ENCODE results near the gene CROCC2. TPM values are rescaled to one million over a fixed set of nuclear protein-coding genes. Genes with fewer than 3 reads are reported as not detected.

Gene CROCC2
- total and polyA plus RNA-seq, 10 of the 15 experiments (the other 5 are each of a cell fraction or from before 2014, with no cell fraction given): not detected

GRCh38 chr2:240933048-240933965, 27.2 kb downstream of the CROCC2 start:
- H3K9me3 ChIP-seq (replicated peaks; ENCODE audit: control insufficient read depth, insufficient read depth, low read length): no peaks in the 10 kb centered on the region; the same call in 2 of the 3 replicates
- H3K36me3 ChIP-seq (ENCODE audit: control insufficient read depth in 2 of 2, insufficient read depth in 2 of 2, low read length in 1 of 2): no peaks in the 10 kb centered on the region
- in situ Hi-C loops (cut with MboI): no loop called here
- FAIRE-seq (no peak), DNase-seq (ENCODE audit: low read depth, low spot score) (no peak), ATAC-seq (no peak)
- BruUV-seq (replicated peaks): no TSS peak
- peaks cover 0 to 2% of the 10 kb centered on the region in 2 experiments; a peak in 2 of 4 replicates for H3K27me3 ChIP-seq (replicated peaks in 1 of 2; ENCODE audit: control insufficient read depth in 2 of 2, insufficient read depth in 2 of 2, low read length in 1 of 2)
- no peaks in the 10 kb centered on the region for H3K79me2 ChIP-seq (ENCODE audit: control insufficient read depth, insufficient read depth, low read length)
- no peak overlapping the region for H3K4me2 ChIP-seq (ENCODE audit: control insufficient read depth, insufficient read depth)
- H3K27ac ChIP-seq (ENCODE audit: control insufficient read depth, insufficient read depth): no peak overlapping the region
- no peak overlapping the region for H3K4me3 ChIP-seq
- no peaks in the 10 kb centered on the region for H4K20me1 ChIP-seq (ENCODE audit: control insufficient read depth, insufficient read depth)
- 33% methylated on average over 30 of the region's 30 CpGs for WGBS (ENCODE audit: insufficient coverage, insufficient replicate concordance, low lambda C conversion rate, missing lambda C conversion rate)
- H3K9ac ChIP-seq (ENCODE audit: control insufficient read depth, insufficient read depth, low read length): no peak overlapping the region
- ChIA-PET POLR2A (no interaction called here), SMC1A (ENCODE audit: uncharacterized antibody, unreplicated experiment) (no interaction called here), CTCF (no interaction called here), RAD21 (ENCODE audit: unreplicated experiment) (no interaction called here)
- TF ChIP-seq SKIL (IDR thresholded peaks at IDR 0.05; ENCODE audit: low read depth, poor library complexity, severe bottlenecking): no peak
- TF ChIP-seq PAX8 (IDR thresholded peaks at IDR 0.05): no peak
- no peak for TF ChIP-seq JUND (IDR thresholded peaks at IDR 0.05; ENCODE audit: low read depth, low read length)
- no peak for TF ChIP-seq RBBP5 (conservative IDR thresholded peaks at IDR 0.05)
- TF ChIP-seq SMAD1 (IDR thresholded peaks at IDR 0.05; ENCODE audit: low read depth, partially characterized antibody): no peak
- no peak for TF ChIP-seq CHD1 (IDR thresholded peaks at IDR 0.05; ENCODE audit: low read depth, low read length)
- TF ChIP-seq LARP7 (IDR thresholded peaks at IDR 0.05): no peak
- TF ChIP-seq MEF2B (IDR thresholded peaks at IDR 0.05; ENCODE audit: partially characterized antibody, poor library complexity, severe bottlenecking): no peak
- H2AFZ ChIP-seq (ENCODE audit: control insufficient read depth, low read depth, low read length): no peak overlapping the region
- no peaks in the 10 kb centered on the region for H3K4me1 ChIP-seq (ENCODE audit: control insufficient read depth, insufficient read depth, low read length)
- intact Hi-C loops (cut with micrococcal nuclease; ENCODE audit: unreplicated experiment): no loop called here

Data from GM12878 (cell line).